ENCODE results near the gene PAFAH2. TPM values are rescaled to one million over a fixed set of nuclear protein-coding genes. Genes with fewer than 3 reads are reported as not detected.

PAFAH2 gene
- total RNA-seq, 1 experiment from 2014 or later, result 13.0 TPM

GRCh38 chr1:25959611-25960010 lies 38.3 kb downstream of the PAFAH2 start:
- Histone ChIP-seq H2AFZ (ENCODE audit: low read depth, low read length, poor library complexity, severe bottlenecking) (no peak overlapping the region), H3K4me1 (ENCODE audit: control insufficient read depth in 1 of 2, insufficient read depth in 2 of 2, low read length in 2 of 2) (no peaks in the 10 kb centered on the region), H3K36me3 (ENCODE audit: control insufficient read depth in 1 of 2, insufficient read depth in 2 of 2, low read length in 2 of 2) (peaks cover 6 to 21% of the 10 kb centered on the region in 2 experiments; a peak in 3 of 4 replicates), H3K27me3 (ENCODE audit: insufficient read depth, low read length) (no peaks in the 10 kb centered on the region), H3K9me3 (ENCODE audit: control insufficient read depth in 1 of 2, insufficient read depth in 1 of 2, low read depth in 1 of 2, low read length in 2 of 2) (no peaks in the 10 kb centered on the region), H3K9me2 (ENCODE audit: insufficient read depth) (no peaks in the 10 kb centered on the region), H3K9ac (ENCODE audit: low read length) (no peak overlapping the region), H3K4me3 (replicated peaks in 1 of 2; ENCODE audit: low read depth in 1 of 2, low read length in 2 of 2) (no peak overlapping the region), H3K27ac (ENCODE audit: low read depth, low read length) (no peak overlapping the region), H3K79me2 (ENCODE audit: insufficient read depth, low read length) (no peaks in the 10 kb centered on the region), H3K4me2 (ENCODE audit: low read length) (no peak overlapping the region), H4K20me1 (ENCODE audit: insufficient read depth) (no peaks in the 10 kb centered on the region)
- ATAC-seq, result no peak
- no TSS peak for BruUV-seq (replicated peaks)
- ChIA-PET CTCF (no interaction called here), POLR2A (no interaction called here), RAD21 (ENCODE audit: low non-redundant PET in 1 of 2, low total read pairs in 2 of 2, uncharacterized antibody in 2 of 2, unreplicated experiment in 2 of 2) (no interaction called here)
- no peak for DNase-seq (ENCODE audit: low read depth, low spot score)
- no peak for TF ChIP-seq FOSL1 (IDR thresholded peaks at IDR 0.05; ENCODE audit: low read depth)
- TF ChIP-seq JUND (IDR thresholded peaks at IDR 0.05), result no peak
- intact Hi-C loops (cut with micrococcal nuclease), result no loop called here

- no TSS peak for BruUV-seq (replicated peaks)
- no peaks in the 10 kb centered on the region for H4K20me1 ChIP-seq (ENCODE audit: insufficient read depth)
- no peaks in the 10 kb centered on the region for H3K9me3 ChIP-seq (ENCODE audit: control insufficient read depth in 1 of 2, insufficient read depth in 1 of 2, low read depth in 1 of 2, low read length in 2 of 2)
- H2AFZ ChIP-seq (ENCODE audit: low read depth, low read length, poor library complexity, severe bottlenecking), result no peak overlapping the region
- 0 out of 2 replicates have a peak overlapping the region, but pooled peaks have one; percentile 5 for H3K4me2 ChIP-seq (ENCODE audit: low read length)
- POLR2A ChIA-PET, result no interaction called here
- DNase-seq (ENCODE audit: low read depth, low spot score) (no peak), ATAC-seq (no peak)
- H3K79me2 ChIP-seq (ENCODE audit: insufficient read depth, low read length), result no peaks in the 10 kb centered on the region
- RAD21 ChIA-PET (ENCODE audit: low non-redundant PET in 1 of 2, low total read pairs in 2 of 2, uncharacterized antibody in 2 of 2, unreplicated experiment in 2 of 2), result no interaction called here
- CTCF ChIA-PET, result no interaction called here
- TF ChIP-seq ELF1 (IDR thresholded peaks at IDR 0.05; ENCODE audit: borderline replicate concordance, low read depth) (no peak), ZBTB33 (IDR thresholded peaks at IDR 0.05; ENCODE audit: extremely low read depth, insufficient replicate concordance, low read length) (no peak), EGR1 (IDR thresholded peaks at IDR 0.05; ENCODE audit: low read depth) (no peak), YY1 (IDR thresholded peaks at IDR 0.05; ENCODE audit: extremely low read depth, insufficient replicate concordance, low read depth, low read length) (no peak), ZNF274 (IDR thresholded peaks at IDR 0.05; ENCODE audit: low read depth, low read length) (no peak)
- H3K9me2 ChIP-seq (ENCODE audit: insufficient read depth), result no peaks in the 10 kb centered on the region
- no peak overlapping the region for H3K9ac ChIP-seq (ENCODE audit: low read length)
- intact Hi-C loops (cut with micrococcal nuclease), result no loop called here
- peaks cover 6 to 21% of the 10 kb centered on the region in 2 experiments; a peak in 2 of 4 replicates for H3K36me3 ChIP-seq (ENCODE audit: control insufficient read depth in 1 of 2, insufficient read depth in 2 of 2, low read length in 2 of 2)
- H3K4me3 ChIP-seq (replicated peaks in 1 of 2; ENCODE audit: low read depth in 1 of 2, low read length in 2 of 2), result no peak overlapping the region
- no peaks in the 10 kb centered on the region for H3K27me3 ChIP-seq (ENCODE audit: insufficient read depth, low read length)
- H3K27ac ChIP-seq (ENCODE audit: low read depth, low read length), result no peak overlapping the region
- H3K4me1 ChIP-seq (ENCODE audit: control insufficient read depth in 1 of 2, insufficient read depth in 2 of 2, low read length in 2 of 2), result no peaks in the 10 kb centered on the region
These were observed 39.4 kb downstream of the PAFAH2 start for GRCh38 chr1:25958465-25958864.
